KOPT-K1 (cell line): ENCODE data around the gene GNPTAB.
"Not testable (repeated sequence)": the region's sequence is repeated elsewhere in the genome, so short reads cannot be mapped to it uniquely, and the experiment has no call there.

Experiments used
- H3K27ac ChIP-seq: fragments of 200-600 bp; sonication (generic); 2 replicates; pipeline ENCODE4 v1.5.1; 2016; ENCODE audit warnings: antibody characterized with exemption, mild to moderate bottlenecking, low read depth, low read length; ENCODE audit not compliant: poor library complexity, severe bottlenecking
- H3K36me3 ChIP-seq: fragments of 200-600 bp; sonication (generic); 2 replicates; pipeline ENCODE4 v1.5.1; 2017; ENCODE audit warnings: antibody characterized with exemption, mild to moderate bottlenecking, low read length, moderate library complexity; ENCODE audit not compliant: insufficient read depth
- H3K9me3 ChIP-seq: fragments of 200-600 bp; sonication (generic); 2 replicates; pipeline ENCODE4 v1.5.1; 2017; ENCODE audit warnings: antibody characterized with exemption, low read length, mild to moderate bottlenecking; ENCODE audit not compliant: insufficient read depth, poor library complexity, severe bottlenecking

The GNPTAB gene

GRCh38 chr12:101829639-101830366, 956 bp downstream of the GNPTAB start:
- Histone ChIP-seq H3K27ac (peak overlapping the region; percentile 83), H3K36me3 (no peaks in the 10 kb centered on the region), H3K9me3 (no peaks in the 10 kb centered on the region)

GRCh38 chr12:101828463-101829196, 2.1 kb downstream of the GNPTAB start:
- H3K36me3 ChIP-seq, result no peaks in the 10 kb centered on the region
- H3K27ac ChIP-seq, result peak overlapping the region; percentile 83
- no peaks in the 10 kb centered on the region for H3K9me3 ChIP-seq

- no peaks in the 10 kb centered on the region for H3K36me3 ChIP-seq
- peak overlapping the region; percentile 83 for H3K27ac ChIP-seq
- H3K9me3 ChIP-seq, result no peaks in the 10 kb centered on the region
Observed at GRCh38 chr12:101826766-101827368, 3.9 kb downstream of the GNPTAB start.

- H3K27ac ChIP-seq, result peak overlapping the region; percentile 51
- H3K36me3 ChIP-seq, result no peaks in the 10 kb centered on the region
- H3K9me3 ChIP-seq, result no peaks in the 10 kb centered on the region
Observed at GRCh38 chr12:101824831-101825230, 5.9 kb downstream of the GNPTAB start.

GRCh38 chr12:101823891-101824290, 6.9 kb downstream of the GNPTAB start:
- Histone ChIP-seq H3K9me3 (peaks cover 7% of the 10 kb centered on the region), H3K36me3 (no peaks in the 10 kb centered on the region), H3K27ac (peak overlapping the region; percentile 76)

- peak overlapping the region; percentile 76 for H3K27ac ChIP-seq
- H3K9me3 ChIP-seq, result peaks cover 15% of the 10 kb centered on the region
Observed at GRCh38 chr12:101823039-101823438, 7.7 kb downstream of the GNPTAB start.

GRCh38 chr12:101819467-101819866, 11.3 kb downstream of the GNPTAB start:
- Histone ChIP-seq H3K36me3 (no peaks in the 10 kb centered on the region; the same call in 1 of the 2 replicates), H3K9me3 (peaks cover 19% of the 10 kb centered on the region), H3K27ac (no peak overlapping the region)

More at GRCh38 chr12:101823039-101823438, 7.7 kb downstream of the GNPTAB start:
- no peaks in the 10 kb centered on the region; the same call in 1 of the 2 replicates for H3K36me3 ChIP-seq

- H3K36me3 ChIP-seq, H3K27ac ChIP-seq: not testable (repeated sequence)
- H3K9me3 ChIP-seq, result peaks cover 19% of the 10 kb centered on the region
Observed at GRCh38 chr12:101818689-101819088, 12.1 kb downstream of the GNPTAB start.

- peaks cover 4% of the 10 kb centered on the region for H3K9me3 ChIP-seq
- H3K27ac ChIP-seq, result no peak overlapping the region
- H3K36me3 ChIP-seq, result peaks cover 6% of the 10 kb centered on the region
Observed at GRCh38 chr12:101813117-101813516, 17.6 kb downstream of the GNPTAB start.

GRCh38 chr12:101812716-101813115, 18.0 kb downstream of the GNPTAB start:
- not testable (repeated sequence) for H3K9me3 ChIP-seq, H3K27ac ChIP-seq, H3K36me3 ChIP-seq

GRCh38 chr12:101811342-101811741, 19.4 kb downstream of the GNPTAB start:
- H3K9me3 ChIP-seq, H3K36me3 ChIP-seq: not testable (repeated sequence)
- H3K27ac ChIP-seq, result peak overlapping the region; percentile 31

GRCh38 chr12:101809208-101809607, 21.6 kb downstream of the GNPTAB start:
- no peak overlapping the region for H3K27ac ChIP-seq
- no peaks in the 10 kb centered on the region for H3K9me3 ChIP-seq
- peaks cover 6% of the 10 kb centered on the region for H3K36me3 ChIP-seq

- no peaks in the 10 kb centered on the region for H3K36me3 ChIP-seq
- H3K9me3 ChIP-seq, result no peaks in the 10 kb centered on the region
Observed at GRCh38 chr12:101806265-101806664, 24.5 kb downstream of the GNPTAB start.

GRCh38 chr12:101804409-101804808, 26.4 kb downstream of the GNPTAB start:
- Histone ChIP-seq H3K9me3 (no peaks in the 10 kb centered on the region), H3K36me3 (no peaks in the 10 kb centered on the region), H3K27ac (peak overlapping the region; percentile 13)

More at GRCh38 chr12:101806265-101806664, 24.5 kb downstream of the GNPTAB start:
- H3K27ac ChIP-seq, result no peak overlapping the region

- peak overlapping the region; percentile 13 for H3K27ac ChIP-seq
- no peaks in the 10 kb centered on the region for H3K36me3 ChIP-seq
- H3K9me3 ChIP-seq, result no peaks in the 10 kb centered on the region
Observed at GRCh38 chr12:101803978-101804377, 26.8 kb downstream of the GNPTAB start.
